Loucy (cell line): Measurements from ENCODE around the gene WDTC1.

Source experiments
- H2AFZ ChIP-seq: fragments of 200-600 bp; sonication (generic); 2 replicates; pipeline ENCODE4 v1.6.0; 2016; ENCODE audit warnings: antibody characterized with exemption, mild to moderate bottlenecking, low read length, moderate library complexity
- H3F3A ChIP-seq: fragments of 200-600 bp; 2 replicates; pipeline ENCODE4 v1.6.0; 2016; ENCODE audit warnings: antibody characterized with exemption, low read depth, mild to moderate bottlenecking
- H3K27me3 ChIP-seq: fragments of 200-600 bp; sonication (generic); 2 replicates; pipeline ENCODE4 v1.6.1; 2014; ENCODE audit warnings: low read length, mild to moderate bottlenecking; ENCODE audit not compliant: insufficient read depth, poor library complexity, severe bottlenecking
- H3K36me3 ChIP-seq: fragments of 200-600 bp; sonication (generic); 2 replicates; pipeline ENCODE4 v1.6.1; 2016; ENCODE audit warnings: low read length; ENCODE audit not compliant: insufficient read depth
- H3K4me1 ChIP-seq: fragments of 200-600 bp; sonication (generic); 2 replicates; pipeline ENCODE4 v1.5.1; 2014; ENCODE audit warnings: low read length, mild to moderate bottlenecking; ENCODE audit not compliant: insufficient read depth, poor library complexity, severe bottlenecking
- H3K4me2 ChIP-seq: fragments of 200-600 bp; sonication (generic); 2 replicates; pipeline ENCODE4 v1.6.0; 2014; ENCODE audit warnings: antibody characterized with exemption, low read length, low read depth, mild to moderate bottlenecking; ENCODE audit not compliant: poor library complexity, severe bottlenecking
- H3K4me3 ChIP-seq: fragments of 200-600 bp; sonication (generic); 2 replicates; pipeline ENCODE4 v1.5.1; 2014; ENCODE audit warnings: low read length, mild to moderate bottlenecking, mixed read lengths; ENCODE audit not compliant: poor library complexity, severe bottlenecking
- H3K79me2 ChIP-seq: fragments of 200-600 bp; sonication (generic); 2 replicates; pipeline ENCODE4 v1.6.1; 2014; ENCODE audit warnings: low read length; ENCODE audit not compliant: insufficient read depth
- H3K9ac ChIP-seq: fragments of 200-600 bp; sonication (generic); 2 replicates; pipeline ENCODE4 v1.6.0; 2014; ENCODE audit warnings: mild to moderate bottlenecking, low read depth, low read length, moderate library complexity; ENCODE audit not compliant: poor library complexity, severe bottlenecking
- H3K9me2 ChIP-seq: fragments of 200-600 bp; sonication (generic); replicated peaks from 2 replicates; pipeline ENCODE4 v1.6.1; 2016; ENCODE audit warnings: low read depth, low read length, mixed read lengths
- H3K9me3 ChIP-seq: fragments of 200-600 bp; sonication (generic); 2 replicates; pipeline ENCODE4 v1.6.1; 2014; ENCODE audit warnings: mild to moderate bottlenecking, antibody characterized with exemption, low read length, low read depth; ENCODE audit not compliant: insufficient read depth
- H4K20me1 ChIP-seq: fragments of 200-600 bp; sonication (generic); 2 replicates; pipeline ENCODE4 v1.6.0; 2014; ENCODE audit warnings: antibody characterized with exemption, low read length, mild to moderate bottlenecking; ENCODE audit not compliant: insufficient read depth, poor library complexity, severe bottlenecking
- CTCF ChIP-seq: fragments of 200-600 bp; sonication (generic); conservative IDR thresholded peaks from 2 replicates; pipeline ENCODE4 v1.5.1; 2014; ENCODE audit warnings: mild to moderate bottlenecking, antibody characterized with exemption, low read length
- EZH2phosphoT487 ChIP-seq: fragments of 200-600 bp; IDR thresholded peaks from 2 replicates; pipeline ENCODE4 v1.6.1; 2018; ENCODE audit warnings: antibody characterized with exemption, mild to moderate bottlenecking, moderate library complexity, borderline replicate concordance

The WDTC1 gene

GRCh38 chr1:27338751-27339150 is 104.3 kb downstream of the WDTC1 start:
- Histone ChIP-seq H3K4me2 (no peak overlapping the region), H3K4me3 (no peak overlapping the region), H3K9me2 (no peaks in the 10 kb centered on the region), H2AFZ (no peak overlapping the region), H3K36me3 (peaks cover 29% of the 10 kb centered on the region; the same call in 1 of the 2 replicates), H3K27me3 (no peaks in the 10 kb centered on the region), H3K79me2 (peaks cover 18% of the 10 kb centered on the region), H3K9me3 (no peaks in the 10 kb centered on the region), H3K9ac (no peak overlapping the region), H3K4me1 (peaks cover 10% of the 10 kb centered on the region), H4K20me1 (no peaks in the 10 kb centered on the region), H3F3A (no peaks in the 10 kb centered on the region)
- TF ChIP-seq EZH2phosphoT487 = no peak

- no peak for TF ChIP-seq CTCF
- TF ChIP-seq EZH2phosphoT487 = no peak
- Histone ChIP-seq H3K9ac (no peak overlapping the region), H3K27me3 (no peaks in the 10 kb centered on the region), H3K4me1 (peaks cover 10% of the 10 kb centered on the region), H3K36me3 (peaks cover 24% of the 10 kb centered on the region; the same call in 1 of the 2 replicates), H3K4me3 (no peak overlapping the region), H3K9me3 (no peaks in the 10 kb centered on the region), H2AFZ (no peak overlapping the region), H3F3A (no peaks in the 10 kb centered on the region), H4K20me1 (no peaks in the 10 kb centered on the region), H3K4me2 (no peak overlapping the region), H3K79me2 (peaks cover 22% of the 10 kb centered on the region), H3K9me2 (no peaks in the 10 kb centered on the region)
These were observed 104.8 kb downstream of the WDTC1 start for GRCh38 chr1:27339213-27339612.

- Histone ChIP-seq H3K27me3 (no peaks in the 10 kb centered on the region), H3K4me1 (peaks cover 22% of the 10 kb centered on the region), H4K20me1 (no peaks in the 10 kb centered on the region), H3K36me3 (peaks cover 1% of the 10 kb centered on the region; the same call in 1 of the 2 replicates), H3K9ac (peak within 1 kb of the TSS; percentile 99), H2AFZ (peak within 1 kb of the TSS; percentile 75), H3K4me3 (peak within 1 kb of the TSS; percentile 94), H3F3A (no peaks in the 10 kb centered on the region), H3K9me3 (no peaks in the 10 kb centered on the region), H3K9me2 (no peaks in the 10 kb centered on the region), H3K4me2 (peak within 1 kb of the TSS; percentile 97), H3K79me2 (peaks cover 40% of the 10 kb centered on the region)
- TF ChIP-seq EZH2phosphoT487 = no peak
- TF ChIP-seq CTCF = no peak
These were observed 107.3 kb downstream of the WDTC1 start, which contains the start of gene SYTL1 for GRCh38 chr1:27341525-27342252. Gene SYTL1 (plus strand): TSS chr1:27342022. CDS start chr1:27345335, 3,313 bp downstream.

- no peaks in the 10 kb centered on the region for H3K36me3 ChIP-seq
- H3K4me1 ChIP-seq = peaks cover 22% of the 10 kb centered on the region
- H2AFZ ChIP-seq = peak overlapping the region; percentile 5; the same call in 1 of the 2 replicates
These were observed 108.0 kb downstream of the WDTC1 start for GRCh38 chr1:27342391-27342777.

More at GRCh38 chr1:27342391-27342777, 108.0 kb downstream of the WDTC1 start:
- Histone ChIP-seq H3F3A (no peaks in the 10 kb centered on the region), H3K79me2 (peaks cover 40% of the 10 kb centered on the region), H4K20me1 (no peaks in the 10 kb centered on the region), H3K9ac (peak overlapping the region; percentile 99), H3K4me3 (peak overlapping the region; percentile 94), H3K9me3 (no peaks in the 10 kb centered on the region), H3K27me3 (no peaks in the 10 kb centered on the region), H3K9me2 (no peaks in the 10 kb centered on the region), H3K4me2 (peak overlapping the region; percentile 97)
- TF ChIP-seq CTCF (no peak), EZH2phosphoT487 (no peak)
